ENCODE results near the gene ZCCHC7. TPM values are rescaled to one million over a fixed set of nuclear protein-coding genes. Genes with fewer than 3 reads are reported as not detected.

Gene ZCCHC7
- total and polyA plus RNA-seq, 2 experiments from 2014 or later = 29.8 to 38.8 TPM

GRCh38 chr9:37405350-37405749 is 285.0 kb downstream of the ZCCHC7 start:
- ATAC-seq (no peak), DNase-seq (ENCODE audit: low spot score) (no peak)
- Histone ChIP-seq H3K27me3 (ENCODE audit: insufficient read depth) (no peaks in the 10 kb centered on the region), H3K36me3 (ENCODE audit: insufficient read depth) (no peaks in the 10 kb centered on the region), H3K27ac (ENCODE audit: low read depth) (no peak overlapping the region), H3K79me2 (replicated peaks; ENCODE audit: insufficient read depth) (no peaks in the 10 kb centered on the region), H3K9me2 (ENCODE audit: insufficient read depth) (no peaks in the 10 kb centered on the region), H3K4me3 (no peak overlapping the region), H3K4me2 (no peak overlapping the region), H2AFZ (no peak overlapping the region), H3K4me1 (ENCODE audit: insufficient read depth) (no peaks in the 10 kb centered on the region), H3F3A (replicated peaks; ENCODE audit: low read depth) (no peaks in the 10 kb centered on the region), H4K20me1 (replicated peaks; ENCODE audit: insufficient read depth) (no peaks in the 10 kb centered on the region)
- TF ChIP-seq ZNF331 (CRISPR knock-in tag; IDR thresholded peaks at IDR 0.05; ENCODE audit: low read depth) (no peak), ZNF114 (CRISPR knock-in tag; IDR thresholded peaks at IDR 0.05) (no peak)
- H3K27me3 Mint-ChIP-seq (ENCODE audit: insufficient read depth, low read depth, poor library complexity) = peaks cover 4% of the 10 kb centered on the region
- no peaks in the 10 kb centered on the region for H3K36me3 Mint-ChIP-seq (ENCODE audit: low read depth)
- H3K4me3 Mint-ChIP-seq = no peak overlapping the region
- peaks cover 12% of the 10 kb centered on the region; the same call in 2 of the 3 replicates for H3K4me1 Mint-ChIP-seq
- no peaks in the 10 kb centered on the region for H3K9me3 Mint-ChIP-seq
- H3K27ac Mint-ChIP-seq = no peak overlapping the region

- H3K4me1 Mint-ChIP-seq = peaks cover 13% of the 10 kb centered on the region
- no peaks in the 10 kb centered on the region for H3K27me3 ChIP-seq (ENCODE audit: insufficient read depth)
- no peak for ATAC-seq
- no peaks in the 10 kb centered on the region for H3K9me2 ChIP-seq (ENCODE audit: insufficient read depth)
- H3K36me3 ChIP-seq (ENCODE audit: insufficient read depth) = no peaks in the 10 kb centered on the region
- no peaks in the 10 kb centered on the region for H3K9me3 Mint-ChIP-seq
- no peak for TF ChIP-seq POLR2AphosphoS5 (IDR thresholded peaks at IDR 0.05; ENCODE audit: low read depth)
- TF ChIP-seq CTCF (conservative IDR thresholded peaks at IDR 0.05; ENCODE audit: low read depth in 2 of 2) = no peak
- TF ChIP-seq EZH2phosphoT487 (IDR thresholded peaks at IDR 0.05; ENCODE audit: unreplicated experiment) = no peak
- no peak for TF ChIP-seq ETS1 (IDR thresholded peaks at IDR 0.05)
- TF ChIP-seq ZNF114 (CRISPR knock-in tag; IDR thresholded peaks at IDR 0.05) = no peak
- no peak for TF ChIP-seq CREB1 (CRISPR knock-in tag; IDR thresholded peaks at IDR 0.05; ENCODE audit: low read depth)
- TF ChIP-seq JUNB (IDR thresholded peaks at IDR 0.05; ENCODE audit: unreplicated experiment) = no peak
- no peak for TF ChIP-seq EZH2 (IDR thresholded peaks at IDR 0.05; ENCODE audit: low read depth, unreplicated experiment)
- 0 out of 2 replicates have a peak, but pooled peaks cover under 1% of the 10 kb centered on the region for H3F3A ChIP-seq (replicated peaks; ENCODE audit: low read depth)
- H3K79me2 ChIP-seq (replicated peaks; ENCODE audit: insufficient read depth) = no peaks in the 10 kb centered on the region
- no peak overlapping the region for H2AFZ ChIP-seq
- peaks cover 5% of the 10 kb centered on the region for H3K27me3 Mint-ChIP-seq (ENCODE audit: insufficient read depth, low read depth, poor library complexity)
- no peak overlapping the region for H3K27ac ChIP-seq (ENCODE audit: low read depth)
- no peak overlapping the region for H3K4me2 ChIP-seq
- no peak overlapping the region for H3K4me3 ChIP-seq
- no peaks in the 10 kb centered on the region for H3K4me1 ChIP-seq (ENCODE audit: insufficient read depth)
- no peak overlapping the region for H3K4me3 Mint-ChIP-seq
- no peaks in the 10 kb centered on the region for H3K36me3 Mint-ChIP-seq (ENCODE audit: low read depth)
- no peak overlapping the region for H3K27ac Mint-ChIP-seq
- no peak for DNase-seq (ENCODE audit: low spot score)
- H4K20me1 ChIP-seq (replicated peaks; ENCODE audit: insufficient read depth) = no peaks in the 10 kb centered on the region
Measured at GRCh38 chr9:37405764-37406380, 285.5 kb downstream of the ZCCHC7 start.
